ENCODE results near the gene LCLAT1.

GRCh38 chr2:30527859-30528258 lies 80.8 kb downstream of the LCLAT1 start:
- TF ChIP-seq TAF1 (IDR thresholded peaks at IDR 0.05; ENCODE audit: borderline replicate concordance, low read depth, low read length) = no peak
- no peak for TF ChIP-seq POLR2AphosphoS5 (IDR thresholded peaks at IDR 0.05; ENCODE audit: low read depth, low read length)

Measured in GM12892 (cell line).